Left kidney (tissue), 2 donors: ENCODE results near the gene MACROH2A2. TPM values are rescaled to one million over a fixed set of nuclear protein-coding genes. Genes with fewer than 3 reads are reported as not detected.
"Not testable (repeated sequence)": the region's sequence is repeated elsewhere in the genome, so short reads cannot be mapped to it uniquely, and the experiment has no call there.

Source experiments
- DNase-seq: peaks from one replicate; pipeline ENCODE4 v3.0.0-alpha.2; 2013
- polyA plus RNA-seq: library from polyadenylated mRNA; unstranded; fragments of 120-200 nt; gene quantifications from one replicate; pipeline ENCODE4 v1.2.1, GENCODE V29; 2013; ENCODE audit not compliant: insufficient read length

The MACROH2A2 gene
- polyA plus RNA-seq, 1 donor, result 75.9 TPM

- DNase-seq, result no peak
These were observed 45.6 kb downstream of the MACROH2A2 start for GRCh38 chr10:70098271-70098670.

- not testable (repeated sequence) for DNase-seq
These were observed 48.5 kb downstream of the MACROH2A2 start for GRCh38 chr10:70101068-70101562.

- no peak for DNase-seq
These were observed 49.0 kb downstream of the MACROH2A2 start for GRCh38 chr10:70101668-70102067.

GRCh38 chr10:70106958-70107791 lies 54.5 kb downstream of the MACROH2A2 start:
- no peak for DNase-seq

GRCh38 chr10:70109064-70109729 lies 56.6 kb downstream of the MACROH2A2 start:
- DNase-seq, result no peak

GRCh38 chr10:70111496-70111895 lies 58.9 kb downstream of the MACROH2A2 start:
- no peak for DNase-seq

- DNase-seq, result no peak
These were observed 59.4 kb downstream of the MACROH2A2 start for GRCh38 chr10:70112071-70112470.

GRCh38 chr10:70114902-70115301 lies 62.3 kb downstream of the MACROH2A2 start:
- no peak for DNase-seq

- DNase-seq, result peak; percentile 43
These were observed 63.5 kb downstream of the MACROH2A2 start for GRCh38 chr10:70115948-70116682.

GRCh38 chr10:70117646-70118045 lies 65.0 kb downstream of the MACROH2A2 start:
- no peak for DNase-seq

- DNase-seq, result no peak
These were observed 65.5 kb downstream of the MACROH2A2 start for GRCh38 chr10:70118196-70118595.

GRCh38 chr10:70119197-70119596 lies 66.6 kb downstream of the MACROH2A2 start:
- DNase-seq, result no peak

GRCh38 chr10:70119623-70120022 lies 67.0 kb downstream of the MACROH2A2 start:
- DNase-seq, result no peak

- no peak for DNase-seq
These were observed 67.8 kb downstream of the MACROH2A2 start for GRCh38 chr10:70120417-70120816.

- DNase-seq, result no peak
These were observed 68.8 kb downstream of the MACROH2A2 start for GRCh38 chr10:70121281-70121949.

GRCh38 chr10:70122742-70123141 lies 70.1 kb downstream of the MACROH2A2 start:
- DNase-seq, result no peak

- DNase-seq, result not testable (repeated sequence)
These were observed 70.5 kb downstream of the MACROH2A2 start for GRCh38 chr10:70123166-70123565.

- DNase-seq, result no peak
These were observed 71.2 kb downstream of the MACROH2A2 start for GRCh38 chr10:70123817-70124216.

- DNase-seq, result no peak
These were observed 71.8 kb downstream of the MACROH2A2 start for GRCh38 chr10:70124415-70124814.

GRCh38 chr10:70124918-70125317 lies 72.3 kb downstream of the MACROH2A2 start:
- no peak for DNase-seq

GRCh38 chr10:70125918-70126552 lies 73.4 kb downstream of the MACROH2A2 start:
- DNase-seq, result no peak
